ENCODE data around the gene CASZ1. TPM values are rescaled to one million over a fixed set of nuclear protein-coding genes. Genes with fewer than 3 reads are reported as not detected.

Gene CASZ1
- total RNA-seq, 1 experiment from 2014 or later = 15.2 TPM

DNA sequence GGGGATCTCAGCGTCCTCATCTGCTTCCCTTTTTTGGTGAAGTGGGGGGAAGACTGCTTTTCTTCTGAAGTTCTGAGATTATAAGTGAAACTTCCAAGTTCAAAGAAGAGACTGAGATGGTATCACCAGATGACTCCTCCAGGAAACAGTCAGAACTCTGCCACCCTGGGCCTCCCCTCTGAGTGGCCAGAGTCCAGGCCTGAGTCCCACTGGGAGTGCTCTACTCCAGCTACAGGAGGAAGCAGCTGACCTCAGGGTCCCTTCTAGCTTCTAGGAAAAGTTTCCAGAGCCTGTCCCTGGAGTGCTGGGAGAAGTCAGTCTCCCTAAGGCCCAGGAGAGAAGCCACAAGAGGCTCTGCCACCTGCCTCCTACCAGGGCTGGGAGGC lies 104.7 kb downstream of the CASZ1 start:
- CTCF ChIA-PET = interaction anchor here (0.7 kb wide), 1 partner anchor 156 kb away, joined by 5 read pairs; no protein-coding TSS in a partner anchor
- Histone ChIP-seq H3K27ac (no peak overlapping the region), H3K9me3 (ENCODE audit: insufficient read depth, low read depth) (no peaks in the 10 kb centered on the region), H3K36me3 (ENCODE audit: low read depth) (no peaks in the 10 kb centered on the region), H2AFZ (no peak overlapping the region), H3K4me1 (replicated peaks; ENCODE audit: insufficient read depth) (peaks cover 26% of the 10 kb centered on the region), H3F3A (ENCODE audit: insufficient read depth, low read depth) (no peaks in the 10 kb centered on the region), H3K79me2 (ENCODE audit: low read depth) (no peaks in the 10 kb centered on the region), H4K20me1 (ENCODE audit: insufficient read depth) (no peaks in the 10 kb centered on the region), H3K27me3 (ENCODE audit: insufficient read depth, low read depth) (no peaks in the 10 kb centered on the region), H3K4me2 (no peak overlapping the region), H3K4me3 (no peak overlapping the region), H3K9me2 (ENCODE audit: insufficient read depth) (no peaks in the 10 kb centered on the region)
- POLR2A ChIA-PET (ENCODE audit: unreplicated experiment) = no interaction called here
- intact Hi-C loops (cut with micrococcal nuclease; ENCODE audit: unreplicated experiment) = loop anchor here (1.0 to 5.0 kb wide), 4 partner anchors 159 to 219 kb away; no protein-coding TSS in a partner anchor
- TF ChIP-seq, protein P1, sequence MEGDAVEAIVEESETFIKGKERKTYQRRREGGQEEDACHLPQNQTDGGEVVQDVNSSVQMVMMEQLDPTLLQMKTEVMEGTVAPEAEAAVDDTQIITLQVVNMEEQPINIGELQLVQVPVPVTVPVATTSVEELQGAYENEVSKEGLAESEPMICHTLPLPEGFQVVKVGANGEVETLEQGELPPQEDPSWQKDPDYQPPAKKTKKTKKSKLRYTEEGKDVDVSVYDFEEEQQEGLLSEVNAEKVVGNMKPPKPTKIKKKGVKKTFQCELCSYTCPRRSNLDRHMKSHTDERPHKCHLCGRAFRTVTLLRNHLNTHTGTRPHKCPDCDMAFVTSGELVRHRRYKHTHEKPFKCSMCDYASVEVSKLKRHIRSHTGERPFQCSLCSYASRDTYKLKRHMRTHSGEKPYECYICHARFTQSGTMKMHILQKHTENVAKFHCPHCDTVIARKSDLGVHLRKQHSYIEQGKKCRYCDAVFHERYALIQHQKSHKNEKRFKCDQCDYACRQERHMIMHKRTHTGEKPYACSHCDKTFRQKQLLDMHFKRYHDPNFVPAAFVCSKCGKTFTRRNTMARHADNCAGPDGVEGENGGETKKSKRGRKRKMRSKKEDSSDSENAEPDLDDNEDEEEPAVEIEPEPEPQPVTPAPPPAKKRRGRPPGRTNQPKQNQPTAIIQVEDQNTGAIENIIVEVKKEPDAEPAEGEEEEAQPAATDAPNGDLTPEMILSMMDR (conservative IDR thresholded peaks at IDR 0.05) = no peak
- TF ChIP-seq EZH2 (IDR thresholded peaks at IDR 0.05; ENCODE audit: low read depth) = no peak
- no TSS peak for BruUV-seq (replicated peaks)
- no peak for DNase-seq

DNA sequence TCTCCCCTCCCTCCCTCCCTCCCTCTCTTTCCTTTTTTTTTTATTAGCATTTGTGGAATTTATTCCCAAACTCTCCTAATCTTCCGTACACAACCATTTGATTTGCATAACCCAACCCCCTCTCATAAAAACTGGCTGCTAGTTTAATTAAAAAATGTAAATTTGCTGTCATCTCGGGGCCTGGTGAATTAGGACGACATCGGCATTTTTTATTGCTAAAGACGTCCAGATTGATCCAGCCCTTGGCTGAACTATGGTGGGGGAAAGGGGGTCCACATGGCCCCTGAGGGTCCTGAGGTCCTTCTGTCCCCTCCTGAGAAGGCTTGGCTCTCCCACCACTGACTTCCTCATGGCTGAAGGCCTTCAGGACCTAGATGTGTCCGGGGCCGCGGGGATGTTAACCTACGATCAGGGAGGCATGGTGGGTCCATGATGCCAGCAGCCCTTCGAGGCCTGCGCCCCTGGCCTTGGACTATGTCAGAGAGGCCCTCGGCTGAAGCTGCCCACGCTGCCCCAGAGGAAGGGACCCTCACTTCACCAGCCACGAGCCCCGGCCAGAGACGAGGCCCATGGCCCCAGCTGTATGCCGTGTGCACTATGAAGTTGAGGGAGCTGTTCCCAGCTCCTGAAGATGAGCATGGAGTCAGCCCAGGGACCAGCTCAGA lies 105.2 kb downstream of the CASZ1 start:
- ChIA-PET CTCF (no interaction called here), POLR2A (ENCODE audit: unreplicated experiment) (no interaction called here)
- Histone ChIP-seq H3K4me2 (no peak overlapping the region), H3K27me3 (ENCODE audit: insufficient read depth, low read depth) (no peaks in the 10 kb centered on the region), H3K4me1 (replicated peaks; ENCODE audit: insufficient read depth) (peaks cover 31% of the 10 kb centered on the region), H3K9me3 (ENCODE audit: insufficient read depth, low read depth) (no peaks in the 10 kb centered on the region), H4K20me1 (ENCODE audit: insufficient read depth) (no peaks in the 10 kb centered on the region), H3K4me3 (no peak overlapping the region), H3K9me2 (ENCODE audit: insufficient read depth) (no peaks in the 10 kb centered on the region), H3K79me2 (ENCODE audit: low read depth) (no peaks in the 10 kb centered on the region), H3K36me3 (ENCODE audit: low read depth) (no peaks in the 10 kb centered on the region), H3F3A (ENCODE audit: insufficient read depth, low read depth) (peaks cover 5% of the 10 kb centered on the region; the same call in 1 of the 2 replicates), H3K27ac (no peak overlapping the region), H2AFZ (no peak overlapping the region)
- intact Hi-C loops (cut with micrococcal nuclease; ENCODE audit: unreplicated experiment) = loop anchor here (5.0 kb wide), 2 partner anchors 159 to 179 kb away; no protein-coding TSS in a partner anchor
- no peak for DNase-seq
- TF ChIP-seq, protein P1 (conservative IDR thresholded peaks at IDR 0.05) = no peak
- no peak for TF ChIP-seq EZH2 (IDR thresholded peaks at IDR 0.05; ENCODE audit: low read depth)
- BruUV-seq (replicated peaks) = no TSS peak

DNA sequence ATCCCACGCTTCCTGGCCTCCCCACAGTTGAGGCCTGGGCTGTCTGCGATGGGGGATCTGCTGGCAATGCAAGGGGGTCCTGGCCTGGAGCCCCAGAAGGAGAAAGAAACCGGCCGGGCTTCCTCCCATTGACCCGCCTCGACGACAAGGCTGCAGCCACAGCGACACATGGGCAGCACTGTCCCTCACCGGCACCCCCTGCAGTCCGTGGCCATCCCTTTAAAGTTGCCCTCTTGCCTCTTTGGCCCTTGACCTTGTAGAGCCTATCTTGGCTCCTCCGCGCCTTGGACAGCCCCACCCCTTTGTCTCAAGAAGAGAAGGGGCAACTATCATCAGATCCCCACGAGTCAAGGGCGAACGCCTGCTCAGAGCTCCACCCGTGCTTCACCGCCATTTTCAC lies 106.0 kb downstream of the CASZ1 start:
- Histone ChIP-seq H3K36me3 (ENCODE audit: low read depth) (no peaks in the 10 kb centered on the region), H3K4me2 (no peak overlapping the region), H3K27me3 (ENCODE audit: insufficient read depth, low read depth) (no peaks in the 10 kb centered on the region), H4K20me1 (ENCODE audit: insufficient read depth) (no peaks in the 10 kb centered on the region), H3K9me2 (ENCODE audit: insufficient read depth) (no peaks in the 10 kb centered on the region), H3K9me3 (ENCODE audit: insufficient read depth, low read depth) (no peaks in the 10 kb centered on the region), H3K27ac (no peak overlapping the region), H3K4me3 (no peak overlapping the region), H3K4me1 (replicated peaks; ENCODE audit: insufficient read depth) (peaks cover 38% of the 10 kb centered on the region), H2AFZ (no peak overlapping the region), H3F3A (ENCODE audit: insufficient read depth, low read depth) (peaks cover 5% of the 10 kb centered on the region; the same call in 1 of the 2 replicates), H3K79me2 (ENCODE audit: low read depth) (no peaks in the 10 kb centered on the region)
- DNase-seq = no peak
- CTCF ChIA-PET = no interaction called here
- BruUV-seq (replicated peaks) = no TSS peak
- intact Hi-C loops (cut with micrococcal nuclease; ENCODE audit: unreplicated experiment) = loop anchor here (5.0 kb wide), 2 partner anchors 158 to 178 kb away; no protein-coding TSS in a partner anchor
- TF ChIP-seq EZH2 (IDR thresholded peaks at IDR 0.05; ENCODE audit: low read depth) = no peak
- POLR2A ChIA-PET (ENCODE audit: unreplicated experiment) = no interaction called here

Measured in PC-9 (cell line).